ENCODE results near the gene SLC14A1. TPM values are rescaled to one million over a fixed set of nuclear protein-coding genes. Genes with fewer than 3 reads are reported as not detected.
A peak's percentile ranks its signal among the peaks of the same experiment; 100 is the strongest.

The SLC14A1 gene
- total and polyA plus RNA-seq, 2 of the 4 experiments (the other 2 are of a cell fraction): 20.5 to 31.9 TPM

DNA sequence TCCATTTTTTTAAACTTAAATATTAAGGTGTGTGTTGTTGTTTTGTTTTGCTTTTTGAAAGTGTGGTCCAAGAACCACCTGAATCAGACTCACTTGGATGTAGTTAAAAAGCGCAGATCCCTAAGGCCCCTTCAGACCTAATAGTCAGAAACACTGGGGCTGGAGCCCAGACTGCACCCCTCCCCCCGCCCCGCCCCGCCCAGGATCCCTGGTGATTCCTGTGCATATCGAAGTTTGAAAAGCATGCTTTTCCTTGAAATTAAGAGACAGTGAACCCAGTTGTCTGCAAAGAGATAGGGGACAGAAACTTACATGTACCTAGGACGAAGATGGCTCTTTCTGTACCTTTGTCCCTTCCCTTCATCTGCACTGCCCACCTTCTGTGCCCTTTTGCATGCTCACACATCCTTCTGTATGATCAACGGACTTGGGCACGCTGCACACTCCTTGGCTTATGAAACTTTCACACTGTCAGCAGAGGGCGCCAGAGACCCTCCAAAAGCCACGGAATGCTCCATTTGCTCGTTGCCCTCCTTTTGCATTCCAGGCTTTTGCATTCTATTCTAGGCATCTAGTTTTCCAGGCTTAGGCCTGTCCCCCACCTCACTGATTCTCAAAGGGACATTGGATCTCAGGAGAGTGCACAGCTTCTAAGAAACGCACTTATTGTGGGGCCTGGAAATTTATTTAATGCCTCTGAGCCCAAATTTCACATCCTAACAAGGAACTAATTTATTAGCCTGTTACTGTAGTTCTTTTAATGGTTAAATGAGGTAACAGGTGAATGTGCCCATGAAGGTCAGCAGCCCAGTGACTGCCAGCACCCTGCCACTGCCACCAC is 32.8 kb upstream of the SLC14A1 start:
- no peak overlapping the region for H3K4me3 ChIP-seq (ENCODE audit: insufficient read depth, low read depth, low read length)
- in situ Hi-C loops (cut with MboI; ENCODE audit: low sequenced_read_pairs): loop anchor here (5.0 kb wide), 2 partner anchors 146 to 191 kb away; no protein-coding TSS in a partner anchor
- no peak for TF ChIP-seq RCOR1 (IDR thresholded peaks at IDR 0.05; ENCODE audit: insufficient replicate concordance, low read length)
- TF ChIP-seq, protein P1, sequence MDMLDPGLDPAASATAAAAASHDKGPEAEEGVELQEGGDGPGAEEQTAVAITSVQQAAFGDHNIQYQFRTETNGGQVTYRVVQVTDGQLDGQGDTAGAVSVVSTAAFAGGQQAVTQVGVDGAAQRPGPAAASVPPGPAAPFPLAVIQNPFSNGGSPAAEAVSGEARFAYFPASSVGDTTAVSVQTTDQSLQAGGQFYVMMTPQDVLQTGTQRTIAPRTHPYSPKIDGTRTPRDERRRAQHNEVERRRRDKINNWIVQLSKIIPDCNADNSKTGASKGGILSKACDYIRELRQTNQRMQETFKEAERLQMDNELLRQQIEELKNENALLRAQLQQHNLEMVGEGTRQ (IDR thresholded peaks at IDR 0.05; ENCODE audit: low read depth, low read length): no peak
- no peak for TF ChIP-seq ELK1 (IDR thresholded peaks at IDR 0.05; ENCODE audit: borderline replicate concordance, low read depth, low read length)
- TF ChIP-seq RAD21 (IDR thresholded peaks at IDR 0.05; ENCODE audit: low read length): peak; percentile 99
- TF ChIP-seq BHLHE40 (IDR thresholded peaks at IDR 0.05; ENCODE audit: low read depth, low read length): no peak
- TF ChIP-seq MXI1 (IDR thresholded peaks at IDR 0.05; ENCODE audit: borderline replicate concordance, low read depth, low read length): no peak
- peak; percentile 67 for TF ChIP-seq POLR2A (IDR thresholded peaks at IDR 0.05; ENCODE audit: low read depth, low read length)
- no peak; the same call in 1 of the 2 replicates for TF ChIP-seq CHD1 (IDR thresholded peaks at IDR 0.05; ENCODE audit: low read depth, low read length)
- TF ChIP-seq MAZ (IDR thresholded peaks at IDR 0.05; ENCODE audit: borderline replicate concordance, low read depth, low read length): no peak
- TF ChIP-seq SMC3 (IDR thresholded peaks at IDR 0.05; ENCODE audit: low read depth, low read length): peak; percentile 96
- no peak for TF ChIP-seq FOS (IDR thresholded peaks at IDR 0.05; ENCODE audit: low read depth, low read length)
- TF ChIP-seq, protein P2, sequence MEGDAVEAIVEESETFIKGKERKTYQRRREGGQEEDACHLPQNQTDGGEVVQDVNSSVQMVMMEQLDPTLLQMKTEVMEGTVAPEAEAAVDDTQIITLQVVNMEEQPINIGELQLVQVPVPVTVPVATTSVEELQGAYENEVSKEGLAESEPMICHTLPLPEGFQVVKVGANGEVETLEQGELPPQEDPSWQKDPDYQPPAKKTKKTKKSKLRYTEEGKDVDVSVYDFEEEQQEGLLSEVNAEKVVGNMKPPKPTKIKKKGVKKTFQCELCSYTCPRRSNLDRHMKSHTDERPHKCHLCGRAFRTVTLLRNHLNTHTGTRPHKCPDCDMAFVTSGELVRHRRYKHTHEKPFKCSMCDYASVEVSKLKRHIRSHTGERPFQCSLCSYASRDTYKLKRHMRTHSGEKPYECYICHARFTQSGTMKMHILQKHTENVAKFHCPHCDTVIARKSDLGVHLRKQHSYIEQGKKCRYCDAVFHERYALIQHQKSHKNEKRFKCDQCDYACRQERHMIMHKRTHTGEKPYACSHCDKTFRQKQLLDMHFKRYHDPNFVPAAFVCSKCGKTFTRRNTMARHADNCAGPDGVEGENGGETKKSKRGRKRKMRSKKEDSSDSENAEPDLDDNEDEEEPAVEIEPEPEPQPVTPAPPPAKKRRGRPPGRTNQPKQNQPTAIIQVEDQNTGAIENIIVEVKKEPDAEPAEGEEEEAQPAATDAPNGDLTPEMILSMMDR (conservative IDR thresholded peaks at IDR 0.05; ENCODE audit: low read depth, low read length): peak; percentile 93
- no peak overlapping the region for H3K27ac ChIP-seq (ENCODE audit: insufficient read depth, low read length)
- 38% methylated on average over 3 of the region's 12 CpGs; no CpG with 5 or more reads in 1 of the 2 experiments for WGBS, 2 experiments (ENCODE audit: extremely low coverage in 2 of 2, insufficient read length in 1 of 2)
- H2AFZ ChIP-seq (replicated peaks; ENCODE audit: low read length, poor library complexity): peak overlapping the region; percentile 86
- H3K4ac ChIP-seq (ENCODE audit: low read depth, low read length): peak overlapping the region; percentile 38
- no peak overlapping the region for H3K4me2 ChIP-seq (ENCODE audit: low read depth, low read length)
- H3K36me3 ChIP-seq (ENCODE audit: control insufficient read depth, insufficient read depth, low read length): no peaks in the 10 kb centered on the region
- peak overlapping the region; percentile 89; the same call in 1 of the 2 replicates for H2AK5ac ChIP-seq (ENCODE audit: low read depth, low read length)
- H4K20me1 ChIP-seq (ENCODE audit: insufficient read depth, low read length): no peaks in the 10 kb centered on the region
- dilution Hi-C loops (cut with HindIII; ENCODE audit: low sequenced_read_pairs, unreplicated experiment): no loop called here
- ATAC-seq (ENCODE audit: low read depth): peak; percentile 86
- no peak overlapping the region for H3K9ac ChIP-seq (ENCODE audit: low read depth, low read length)
- H2BK15ac ChIP-seq (ENCODE audit: low read depth, low read length): peak overlapping the region; percentile 17; the same call in 1 of the 3 replicates
- H3K9me1 ChIP-seq (ENCODE audit: insufficient read depth, low read length): no peaks in the 10 kb centered on the region
- H2BK120ac ChIP-seq (ENCODE audit: low read depth, low read length): peak overlapping the region; percentile 91
- H2BK20ac ChIP-seq (ENCODE audit: low read depth, low read length): peak overlapping the region; percentile 92; the same call in 1 of the 2 replicates
- H4K8ac ChIP-seq (ENCODE audit: low read depth in 2 of 2, low read length in 2 of 2): peak overlapping the region in 1 of 2 experiments; percentile 68; a peak in 1 of 4 replicates
- POLR2A ChIA-PET (ENCODE audit: unreplicated experiment): no interaction called here
- H2BK5ac ChIP-seq (ENCODE audit: low read depth, low read length, poor library complexity, severe bottlenecking): no peak overlapping the region
- H3K23ac ChIP-seq (ENCODE audit: low read depth, low read length): no peak overlapping the region
- DNase-seq: peak; percentile 76
- CTCF ChIA-PET: interaction anchor here (1.3 kb wide), 1 partner anchor 31 kb away, joined by 3 read pairs; no protein-coding TSS in a partner anchor
- no peaks in the 10 kb centered on the region for H3K27me3 ChIP-seq (ENCODE audit: control insufficient read depth, insufficient read depth, low read length)
- H3K56ac ChIP-seq (ENCODE audit: extremely low read depth, insufficient read depth, low read length): peak overlapping the region; percentile 14; the same call in 1 of the 2 replicates
- H3K4me1 ChIP-seq (ENCODE audit: control insufficient read depth, insufficient read depth, low read length): peaks cover 16% of the 10 kb centered on the region
- peak overlapping the region; percentile 76; the same call in 1 of the 2 replicates for H3K14ac ChIP-seq (replicated peaks; ENCODE audit: low read depth, low read length)
- peak overlapping the region; percentile 65 for H2AK9ac ChIP-seq (replicated peaks; ENCODE audit: low read depth, low read length, poor library complexity)
- H4K5ac ChIP-seq (ENCODE audit: low read depth, low read length): no peak overlapping the region
- no TSS peak for BruUV-seq (replicated peaks)
- H3K18ac ChIP-seq (ENCODE audit: low read depth, low read length): no peak overlapping the region
- H3K9me3 ChIP-seq (ENCODE audit: control insufficient read depth, insufficient read depth, low read length): peaks cover 2% of the 10 kb centered on the region
- H4K91ac ChIP-seq (ENCODE audit: insufficient read depth, low read depth, low read length): peak overlapping the region; percentile 30; the same call in 1 of the 2 replicates
- no peaks in the 10 kb centered on the region for H3K79me1 ChIP-seq (ENCODE audit: low read depth in 1 of 2, low read length in 2 of 2)
- intact Hi-C loops (cut with micrococcal nuclease): loop anchor here (1.0 kb wide), 3 partner anchors 148 to 219 kb away; no protein-coding TSS in a partner anchor
